ENCODE data around the gene PSPH.

- TF ChIP-seq POLR2A (IDR thresholded peaks at IDR 0.05) (no peak), CTCF (IDR thresholded peaks at IDR 0.05) (no peak)
Measured at GRCh38 chr7:56007167-56007652, 44.0 kb downstream of the PSPH start.

Data from adrenal gland (tissue), 5 donors.